NB4 (cell line): ENCODE results near the gene OVOL3.

Source experiments
- DNase-seq: peaks from one replicate; pipeline ENCODE4 v3.0.0; 2010; ENCODE audit warnings: low read depth
- H3K4me3 ChIP-seq: one replicate; pipeline ENCODE4 v1.5.1; 2011; ENCODE audit warnings: mild to moderate bottlenecking, low read depth, low read length, moderate library complexity
- CTCF ChIP-seq: IDR thresholded peaks from one replicate; pipeline ENCODE4 v1.5.1; 2012; ENCODE audit warnings: low read depth, low read length
- MAX ChIP-seq: IDR thresholded peaks from 2 replicates; pipeline ENCODE4 v1.6.1; 2011; ENCODE audit warnings: low read depth, low read length
- MYC ChIP-seq: IDR thresholded peaks from 2 replicates; pipeline ENCODE4 v1.6.1; 2011; ENCODE audit warnings: low read depth, low read length
- POLR2A ChIP-seq: IDR thresholded peaks from 2 replicates; pipeline ENCODE4 v1.6.1; 2011; ENCODE audit warnings: mild to moderate bottlenecking; ENCODE audit not compliant: insufficient read length; ENCODE audit errors: extremely low read depth

The OVOL3 gene

GRCh38 chr19:36101550-36102327 lies 9.2 kb upstream of the OVOL3 start:
- TF ChIP-seq MYC (no peak), MAX (no peak), POLR2A (no peak), CTCF (no peak)
- H3K4me3 ChIP-seq = no peak overlapping the region
- DNase-seq = no peak

- TF ChIP-seq CTCF (no peak), MAX (no peak), MYC (no peak), POLR2A (no peak)
- no peak for DNase-seq
- no peak overlapping the region for H3K4me3 ChIP-seq
These were observed 7.8 kb upstream of the OVOL3 start for GRCh38 chr19:36103040-36103626.

- DNase-seq = no peak
- TF ChIP-seq POLR2A = no peak
- no peak for TF ChIP-seq MAX
- TF ChIP-seq MYC = no peak
- TF ChIP-seq CTCF = no peak
- no peak overlapping the region for H3K4me3 ChIP-seq
These were observed 6.9 kb upstream of the OVOL3 start for GRCh38 chr19:36103842-36104552.

- H3K4me3 ChIP-seq = no peak overlapping the region
- no peak for TF ChIP-seq MAX
- no peak for DNase-seq
These were observed 4.5 kb upstream of the OVOL3 start for GRCh38 chr19:36106441-36106840.

- TF ChIP-seq POLR2A (no peak), MAX (no peak), MYC (no peak)
- DNase-seq = no peak
- no peak overlapping the region for H3K4me3 ChIP-seq
These were observed 4.0 kb upstream of the OVOL3 start for GRCh38 chr19:36106991-36107390.

GRCh38 chr19:36108684-36109083 lies 2.3 kb upstream of the OVOL3 start:
- no peak for DNase-seq
- TF ChIP-seq CTCF (no peak), MYC (no peak), POLR2A (no peak), MAX (no peak)
- H3K4me3 ChIP-seq = no peak overlapping the region
